Measurements from ENCODE around the gene CCDC187.

Gene CCDC187

GRCh38 chr9:136204838-136205706, 98.8 kb downstream of the CCDC187 start, which contains the start of gene LHX3:
Gene LHX3, minus strand, starts transcription at chr9:136205128. Its CDS starts 116 bp downstream, at chr9:136205012.
- no peak for DNase-seq (ENCODE audit: low read depth)

GRCh38 chr9:136204145-136204805, 99.6 kb downstream of the CCDC187 start:
- no peak for DNase-seq (ENCODE audit: low read depth)

- no peak for DNase-seq (ENCODE audit: low read depth)
Observed at GRCh38 chr9:136203408-136204144, 100.3 kb downstream of the CCDC187 start.

GRCh38 chr9:136202454-136203407, 101.2 kb downstream of the CCDC187 start:
- DNase-seq (ENCODE audit: low read depth) = no peak

- DNase-seq (ENCODE audit: low read depth) = no peak
Observed at GRCh38 chr9:136201609-136202453, 102.1 kb downstream of the CCDC187 start.

GRCh38 chr9:136201174-136201573, 102.7 kb downstream of the CCDC187 start:
- DNase-seq (ENCODE audit: low read depth) = no peak

- no peak for DNase-seq (ENCODE audit: low read depth)
Observed at GRCh38 chr9:136200424-136200823, 103.5 kb downstream of the CCDC187 start.

All from GM04504 (cell line).